NCI-H82 treated with DMSO at 0.1 percent for 48 hours (cell line): ENCODE data around the gene SET.
A peak's percentile ranks its signal among the peaks of the same experiment; 100 is the strongest.

Experiments
- DNase-seq: peaks from one replicate; lab custom pipeline; 2025; ENCODE audit not compliant: unreplicated experiment; lab: John Stamatoyannopoulos, UW

Gene SET

GRCh38 chr9:128707446-128707845, 18.4 kb downstream of the SET start:
- no peak for DNase-seq

- no peak for DNase-seq
Measured at GRCh38 chr9:128712451-128713410, 23.7 kb downstream of the SET start.

GRCh38 chr9:128713411-128713780, 24.4 kb downstream of the SET start:
- DNase-seq, result no peak

- DNase-seq, result no peak
Measured at GRCh38 chr9:128713941-128714573, 25.0 kb downstream of the SET start.

GRCh38 chr9:128714586-128715435, 25.8 kb downstream of the SET start:
- no peak for DNase-seq

GRCh38 chr9:128715436-128715750, 26.4 kb downstream of the SET start:
- DNase-seq, result no peak

GRCh38 chr9:128716581-128717254, 27.7 kb downstream of the SET start:
- DNase-seq, result no peak

- no peak for DNase-seq
Measured at GRCh38 chr9:128718047-128718446, 29.0 kb downstream of the SET start.

- no peak for DNase-seq
Measured at GRCh38 chr9:128718475-128718874, 29.5 kb downstream of the SET start.

- no peak for DNase-seq
Measured at GRCh38 chr9:128719919-128720605, 31.0 kb downstream of the SET start.

GRCh38 chr9:128720841-128721486, 31.9 kb downstream of the SET start:
- no peak for DNase-seq

- no peak for DNase-seq
Measured at GRCh38 chr9:128721487-128722010, 32.5 kb downstream of the SET start.

- no peak for DNase-seq
Measured at GRCh38 chr9:128722380-128723351, 33.6 kb downstream of the SET start.

GRCh38 chr9:128723352-128723865, 34.4 kb downstream of the SET start:
- DNase-seq, result no peak

- DNase-seq, result peak; percentile 95
Measured at GRCh38 chr9:128723866-128724743, 35.1 kb downstream of the SET start, which contains the start of gene ZDHHC12. ZDHHC12 (minus strand) TSS chr9:128724127; CDS start chr9:128724093, 34 bp downstream.

GRCh38 chr9:128724744-128725211, 35.8 kb downstream of the SET start:
- DNase-seq, result peak; percentile 98

- no peak for DNase-seq
Measured at GRCh38 chr9:128727640-128728248, 38.7 kb downstream of the SET start.
